ENCODE results near the gene HOXA7.

The HOXA7 gene

DNA sequence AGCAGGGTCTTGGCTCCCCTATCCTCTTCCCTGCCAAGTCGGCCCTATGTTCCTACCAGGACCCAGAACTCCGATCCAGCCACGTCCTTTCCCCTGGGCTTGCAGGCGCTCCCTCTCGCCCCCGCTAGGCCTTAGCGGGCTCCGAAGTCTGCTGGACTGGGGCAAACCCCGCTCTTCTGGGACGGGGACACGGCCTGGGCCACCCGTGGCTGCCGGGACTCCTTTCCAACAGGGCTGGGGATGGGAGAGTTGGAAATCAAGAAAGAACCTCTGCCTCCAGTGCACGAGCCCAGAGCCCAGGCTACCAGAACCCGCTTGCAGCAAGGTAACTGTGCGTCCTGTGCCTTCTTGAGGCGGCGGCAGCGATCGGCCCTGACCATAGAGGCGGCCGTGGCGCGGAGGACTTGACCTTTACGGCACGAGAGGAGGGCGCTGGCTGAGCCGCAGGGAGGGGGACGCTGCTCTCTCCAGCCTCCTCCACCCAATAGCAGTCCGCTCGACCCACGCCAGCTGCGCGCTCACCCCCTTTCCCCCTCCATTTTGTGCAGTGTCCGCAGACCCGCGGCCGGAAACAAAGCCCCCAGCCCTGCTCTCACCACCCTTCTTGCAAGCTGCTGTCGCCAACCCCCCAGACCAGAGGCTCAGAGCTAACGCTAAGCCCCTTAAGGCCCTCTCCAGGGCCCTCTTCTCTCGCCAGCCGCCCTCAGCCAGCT, 35.5 kb upstream of the HOXA7 start (continued):
- TF ChIP-seq, protein P1, sequence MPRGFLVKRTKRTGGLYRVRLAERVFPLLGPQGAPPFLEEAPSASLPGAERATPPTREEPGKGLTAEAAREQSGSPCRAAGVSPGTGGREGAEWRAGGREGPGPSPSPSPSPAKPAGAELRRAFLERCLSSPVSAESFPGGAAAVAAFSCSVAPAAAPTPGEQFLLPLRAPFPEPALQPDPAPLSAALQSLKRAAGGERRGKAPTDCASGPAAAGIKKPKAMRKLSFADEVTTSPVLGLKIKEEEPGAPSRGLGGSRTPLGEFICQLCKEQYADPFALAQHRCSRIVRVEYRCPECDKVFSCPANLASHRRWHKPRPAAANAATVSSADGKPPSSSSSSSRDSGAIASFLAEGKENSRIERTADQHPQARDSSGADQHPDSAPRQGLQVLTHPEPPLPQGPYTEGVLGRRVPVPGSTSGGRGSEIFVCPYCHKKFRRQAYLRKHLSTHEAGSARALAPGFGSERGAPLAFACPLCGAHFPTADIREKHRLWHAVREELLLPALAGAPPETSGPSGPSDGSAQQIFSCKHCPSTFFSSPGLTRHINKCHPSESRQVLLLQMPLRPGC (tag by site-specific recombination; IDR thresholded peaks at IDR 0.05), result no peak
- TF ChIP-seq ZNF792 (tag by site-specific recombination; IDR thresholded peaks at IDR 0.05) (no peak), MYNN (tag by site-specific recombination; IDR thresholded peaks at IDR 0.05; ENCODE audit: borderline replicate concordance) (no peak), SALL2 (tag by site-specific recombination; IDR thresholded peaks at IDR 0.05; ENCODE audit: borderline replicate concordance) (no peak), ZNF626 (tag by site-specific recombination; IDR thresholded peaks at IDR 0.05) (no peak), ZNF701 (tag by site-specific recombination; IDR thresholded peaks at IDR 0.05) (no peak), ZNF366 (tag by site-specific recombination; conservative IDR thresholded peaks at IDR 0.05) (no peak), ZNF121 (tag by site-specific recombination; IDR thresholded peaks at IDR 0.05) (no peak), ZNF341 (tag by site-specific recombination; IDR thresholded peaks at IDR 0.05; ENCODE audit: low read depth) (0 out of 2 replicates have a peak, but pooled peaks have one; percentile 12), ZNF529 (tag by site-specific recombination; IDR thresholded peaks at IDR 0.05; ENCODE audit: insufficient replicate concordance) (no peak), ZFHX2 (tag by site-specific recombination; conservative IDR thresholded peaks at IDR 0.05) (0 out of 2 replicates have a peak, but pooled peaks have one; percentile 22), SCRT2 (tag by site-specific recombination; IDR thresholded peaks at IDR 0.05) (no peak)
- TF ChIP-seq, protein P2, sequence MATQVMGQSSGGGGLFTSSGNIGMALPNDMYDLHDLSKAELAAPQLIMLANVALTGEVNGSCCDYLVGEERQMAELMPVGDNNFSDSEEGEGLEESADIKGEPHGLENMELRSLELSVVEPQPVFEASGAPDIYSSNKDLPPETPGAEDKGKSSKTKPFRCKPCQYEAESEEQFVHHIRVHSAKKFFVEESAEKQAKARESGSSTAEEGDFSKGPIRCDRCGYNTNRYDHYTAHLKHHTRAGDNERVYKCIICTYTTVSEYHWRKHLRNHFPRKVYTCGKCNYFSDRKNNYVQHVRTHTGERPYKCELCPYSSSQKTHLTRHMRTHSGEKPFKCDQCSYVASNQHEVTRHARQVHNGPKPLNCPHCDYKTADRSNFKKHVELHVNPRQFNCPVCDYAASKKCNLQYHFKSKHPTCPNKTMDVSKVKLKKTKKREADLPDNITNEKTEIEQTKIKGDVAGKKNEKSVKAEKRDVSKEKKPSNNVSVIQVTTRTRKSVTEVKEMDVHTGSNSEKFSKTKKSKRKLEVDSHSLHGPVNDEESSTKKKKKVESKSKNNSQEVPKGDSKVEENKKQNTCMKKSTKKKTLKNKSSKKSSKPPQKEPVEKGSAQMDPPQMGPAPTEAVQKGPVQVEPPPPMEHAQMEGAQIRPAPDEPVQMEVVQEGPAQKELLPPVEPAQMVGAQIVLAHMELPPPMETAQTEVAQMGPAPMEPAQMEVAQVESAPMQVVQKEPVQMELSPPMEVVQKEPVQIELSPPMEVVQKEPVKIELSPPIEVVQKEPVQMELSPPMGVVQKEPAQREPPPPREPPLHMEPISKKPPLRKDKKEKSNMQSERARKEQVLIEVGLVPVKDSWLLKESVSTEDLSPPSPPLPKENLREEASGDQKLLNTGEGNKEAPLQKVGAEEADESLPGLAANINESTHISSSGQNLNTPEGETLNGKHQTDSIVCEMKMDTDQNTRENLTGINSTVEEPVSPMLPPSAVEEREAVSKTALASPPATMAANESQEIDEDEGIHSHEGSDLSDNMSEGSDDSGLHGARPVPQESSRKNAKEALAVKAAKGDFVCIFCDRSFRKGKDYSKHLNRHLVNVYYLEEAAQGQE (tag by site-specific recombination; IDR thresholded peaks at IDR 0.05), result no peak
- TF ChIP-seq, protein P3, sequence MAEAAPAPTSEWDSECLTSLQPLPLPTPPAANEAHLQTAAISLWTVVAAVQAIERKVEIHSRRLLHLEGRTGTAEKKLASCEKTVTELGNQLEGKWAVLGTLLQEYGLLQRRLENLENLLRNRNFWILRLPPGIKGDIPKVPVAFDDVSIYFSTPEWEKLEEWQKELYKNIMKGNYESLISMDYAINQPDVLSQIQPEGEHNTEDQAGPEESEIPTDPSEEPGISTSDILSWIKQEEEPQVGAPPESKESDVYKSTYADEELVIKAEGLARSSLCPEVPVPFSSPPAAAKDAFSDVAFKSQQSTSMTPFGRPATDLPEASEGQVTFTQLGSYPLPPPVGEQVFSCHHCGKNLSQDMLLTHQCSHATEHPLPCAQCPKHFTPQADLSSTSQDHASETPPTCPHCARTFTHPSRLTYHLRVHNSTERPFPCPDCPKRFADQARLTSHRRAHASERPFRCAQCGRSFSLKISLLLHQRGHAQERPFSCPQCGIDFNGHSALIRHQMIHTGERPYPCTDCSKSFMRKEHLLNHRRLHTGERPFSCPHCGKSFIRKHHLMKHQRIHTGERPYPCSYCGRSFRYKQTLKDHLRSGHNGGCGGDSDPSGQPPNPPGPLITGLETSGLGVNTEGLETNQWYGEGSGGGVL (tag by site-specific recombination; IDR thresholded peaks at IDR 0.05), result peak; percentile 39; the same call in 1 of the 2 replicates
- TF ChIP-seq, protein P4, sequence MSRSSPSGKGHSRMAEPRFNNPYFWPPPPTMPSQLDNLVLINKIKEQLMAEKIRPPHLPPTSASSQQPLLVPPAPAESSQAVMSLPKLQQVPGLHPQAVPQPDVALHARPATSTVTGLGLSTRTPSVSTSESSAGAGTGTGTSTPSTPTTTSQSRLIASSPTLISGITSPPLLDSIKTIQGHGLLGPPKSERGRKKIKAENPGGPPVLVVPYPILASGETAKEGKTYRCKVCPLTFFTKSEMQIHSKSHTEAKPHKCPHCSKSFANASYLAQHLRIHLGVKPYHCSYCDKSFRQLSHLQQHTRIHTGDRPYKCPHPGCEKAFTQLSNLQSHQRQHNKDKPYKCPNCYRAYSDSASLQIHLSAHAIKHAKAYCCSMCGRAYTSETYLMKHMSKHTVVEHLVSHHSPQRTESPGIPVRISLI (tag by site-specific recombination; IDR thresholded peaks at IDR 0.05), result no peak
- TF ChIP-seq, protein P5, sequence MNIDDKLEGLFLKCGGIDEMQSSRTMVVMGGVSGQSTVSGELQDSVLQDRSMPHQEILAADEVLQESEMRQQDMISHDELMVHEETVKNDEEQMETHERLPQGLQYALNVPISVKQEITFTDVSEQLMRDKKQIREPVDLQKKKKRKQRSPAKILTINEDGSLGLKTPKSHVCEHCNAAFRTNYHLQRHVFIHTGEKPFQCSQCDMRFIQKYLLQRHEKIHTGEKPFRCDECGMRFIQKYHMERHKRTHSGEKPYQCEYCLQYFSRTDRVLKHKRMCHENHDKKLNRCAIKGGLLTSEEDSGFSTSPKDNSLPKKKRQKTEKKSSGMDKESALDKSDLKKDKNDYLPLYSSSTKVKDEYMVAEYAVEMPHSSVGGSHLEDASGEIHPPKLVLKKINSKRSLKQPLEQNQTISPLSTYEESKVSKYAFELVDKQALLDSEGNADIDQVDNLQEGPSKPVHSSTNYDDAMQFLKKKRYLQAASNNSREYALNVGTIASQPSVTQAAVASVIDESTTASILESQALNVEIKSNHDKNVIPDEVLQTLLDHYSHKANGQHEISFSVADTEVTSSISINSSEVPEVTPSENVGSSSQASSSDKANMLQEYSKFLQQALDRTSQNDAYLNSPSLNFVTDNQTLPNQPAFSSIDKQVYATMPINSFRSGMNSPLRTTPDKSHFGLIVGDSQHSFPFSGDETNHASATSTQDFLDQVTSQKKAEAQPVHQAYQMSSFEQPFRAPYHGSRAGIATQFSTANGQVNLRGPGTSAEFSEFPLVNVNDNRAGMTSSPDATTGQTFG (tag by site-specific recombination; IDR thresholded peaks at IDR 0.05; ENCODE audit: borderline replicate concordance), result no peak
- TF ChIP-seq, protein P6, sequence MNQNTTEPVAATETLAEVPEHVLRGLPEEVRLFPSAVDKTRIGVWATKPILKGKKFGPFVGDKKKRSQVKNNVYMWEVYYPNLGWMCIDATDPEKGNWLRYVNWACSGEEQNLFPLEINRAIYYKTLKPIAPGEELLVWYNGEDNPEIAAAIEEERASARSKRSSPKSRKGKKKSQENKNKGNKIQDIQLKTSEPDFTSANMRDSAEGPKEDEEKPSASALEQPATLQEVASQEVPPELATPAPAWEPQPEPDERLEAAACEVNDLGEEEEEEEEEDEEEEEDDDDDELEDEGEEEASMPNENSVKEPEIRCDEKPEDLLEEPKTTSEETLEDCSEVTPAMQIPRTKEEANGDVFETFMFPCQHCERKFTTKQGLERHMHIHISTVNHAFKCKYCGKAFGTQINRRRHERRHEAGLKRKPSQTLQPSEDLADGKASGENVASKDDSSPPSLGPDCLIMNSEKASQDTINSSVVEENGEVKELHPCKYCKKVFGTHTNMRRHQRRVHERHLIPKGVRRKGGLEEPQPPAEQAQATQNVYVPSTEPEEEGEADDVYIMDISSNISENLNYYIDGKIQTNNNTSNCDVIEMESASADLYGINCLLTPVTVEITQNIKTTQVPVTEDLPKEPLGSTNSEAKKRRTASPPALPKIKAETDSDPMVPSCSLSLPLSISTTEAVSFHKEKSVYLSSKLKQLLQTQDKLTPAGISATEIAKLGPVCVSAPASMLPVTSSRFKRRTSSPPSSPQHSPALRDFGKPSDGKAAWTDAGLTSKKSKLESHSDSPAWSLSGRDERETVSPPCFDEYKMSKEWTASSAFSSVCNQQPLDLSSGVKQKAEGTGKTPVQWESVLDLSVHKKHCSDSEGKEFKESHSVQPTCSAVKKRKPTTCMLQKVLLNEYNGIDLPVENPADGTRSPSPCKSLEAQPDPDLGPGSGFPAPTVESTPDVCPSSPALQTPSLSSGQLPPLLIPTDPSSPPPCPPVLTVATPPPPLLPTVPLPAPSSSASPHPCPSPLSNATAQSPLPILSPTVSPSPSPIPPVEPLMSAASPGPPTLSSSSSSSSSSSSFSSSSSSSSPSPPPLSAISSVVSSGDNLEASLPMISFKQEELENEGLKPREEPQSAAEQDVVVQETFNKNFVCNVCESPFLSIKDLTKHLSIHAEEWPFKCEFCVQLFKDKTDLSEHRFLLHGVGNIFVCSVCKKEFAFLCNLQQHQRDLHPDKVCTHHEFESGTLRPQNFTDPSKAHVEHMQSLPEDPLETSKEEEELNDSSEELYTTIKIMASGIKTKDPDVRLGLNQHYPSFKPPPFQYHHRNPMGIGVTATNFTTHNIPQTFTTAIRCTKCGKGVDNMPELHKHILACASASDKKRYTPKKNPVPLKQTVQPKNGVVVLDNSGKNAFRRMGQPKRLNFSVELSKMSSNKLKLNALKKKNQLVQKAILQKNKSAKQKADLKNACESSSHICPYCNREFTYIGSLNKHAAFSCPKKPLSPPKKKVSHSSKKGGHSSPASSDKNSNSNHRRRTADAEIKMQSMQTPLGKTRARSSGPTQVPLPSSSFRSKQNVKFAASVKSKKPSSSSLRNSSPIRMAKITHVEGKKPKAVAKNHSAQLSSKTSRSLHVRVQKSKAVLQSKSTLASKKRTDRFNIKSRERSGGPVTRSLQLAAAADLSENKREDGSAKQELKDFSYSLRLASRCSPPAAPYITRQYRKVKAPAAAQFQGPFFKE (tag by site-specific recombination; IDR thresholded peaks at IDR 0.05; ENCODE audit: borderline replicate concordance), result no peak
